Bronchial epithelial cell (primary cell): ENCODE data around the gene SH3GL1. TPM values are rescaled to one million over a fixed set of nuclear protein-coding genes. Genes with fewer than 3 reads are reported as not detected.

Source experiments
- DNase-seq: peaks from one replicate; pipeline ENCODE4 v3.0.0-alpha.2; 2010; ENCODE audit warnings: low read depth
- FAIRE-seq: peaks from 2 replicates; lab custom pipeline; 2011; peaks lifted over from hg19 to GRCh38; lab: Jason Lieb, UNC
- H3K27me3 ChIP-seq: 2 replicates; pipeline ENCODE4 v1.5.1; 2011; ENCODE audit warnings: low read length; ENCODE audit not compliant: control insufficient read depth, insufficient read depth
- H3K36me3 ChIP-seq: 2 replicates; pipeline ENCODE4 v1.5.1; 2011; ENCODE audit warnings: low read length; ENCODE audit not compliant: control insufficient read depth, insufficient read depth
- H3K4me3 ChIP-seq: 2 replicates; pipeline ENCODE4 v1.5.1; 2011; ENCODE audit warnings: mild to moderate bottlenecking, low read depth, low read length, control low read depth
- CTCF ChIP-seq: IDR thresholded peaks from 2 replicates; pipeline ENCODE4 v1.5.1; 2011; ENCODE audit warnings: mild to moderate bottlenecking, moderate library complexity, low read length, control low read depth, inconsistent platforms; ENCODE audit not compliant: insufficient read depth, severe bottlenecking
- total RNA-seq: library from RNA; depleted of rRNA; stranded (reverse); fragments of >200 nt; gene quantifications from 2 replicates; pipeline ENCODE4 v1.2.1, GENCODE V29; 2014

Gene SH3GL1
- total RNA-seq, 1 donor from 2014 or later: 23.4 TPM

GRCh38 chr19:4367336-4367723 is 33.0 kb downstream of the SH3GL1 start:
- no peaks in the 10 kb centered on the region for H3K27me3 ChIP-seq
- DNase-seq (no peak), FAIRE-seq (no peak)
- H3K36me3 ChIP-seq: peaks cover 45% of the 10 kb centered on the region
- no peak overlapping the region for H3K4me3 ChIP-seq
- TF ChIP-seq CTCF: no peak

DNA sequence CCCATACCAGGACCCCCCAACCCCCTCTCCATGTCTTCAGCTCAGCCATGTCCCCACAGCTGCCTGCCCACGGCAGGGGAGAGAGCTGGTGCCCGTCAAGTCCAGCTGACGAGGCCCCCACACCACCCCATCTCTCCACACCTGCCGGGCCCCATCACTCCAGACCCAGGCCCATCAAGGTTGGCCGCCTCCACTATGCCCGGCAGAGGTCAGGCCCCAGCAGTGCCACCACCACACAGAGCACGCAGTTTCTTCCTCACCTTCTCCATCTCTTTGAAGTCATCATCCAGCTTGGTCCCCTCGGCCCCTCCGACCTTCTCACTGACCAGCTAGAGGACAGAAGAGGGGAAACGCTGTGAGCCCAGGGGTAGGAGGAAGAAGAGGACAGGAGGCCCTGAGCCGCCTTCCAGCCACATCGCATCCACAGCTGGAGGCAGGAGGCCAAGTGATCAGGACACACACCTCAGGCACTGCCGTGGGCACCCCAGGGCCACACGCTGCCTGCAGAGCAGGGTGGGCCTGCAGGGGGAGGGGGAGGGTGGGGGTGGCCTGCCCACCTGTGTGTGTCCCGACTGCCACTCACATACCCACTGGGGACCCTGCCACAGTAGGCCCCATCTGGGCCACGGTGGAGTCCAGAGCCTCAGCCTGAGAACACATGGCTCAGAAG is 33.5 kb downstream of the SH3GL1 start:
- DNase-seq (no peak), FAIRE-seq (no peak)
- no peak for TF ChIP-seq CTCF
- H3K27me3 ChIP-seq: no peaks in the 10 kb centered on the region
- H3K36me3 ChIP-seq: peaks cover 50% of the 10 kb centered on the region
- H3K4me3 ChIP-seq: no peak overlapping the region

- H3K4me3 ChIP-seq: no peak overlapping the region
- H3K36me3 ChIP-seq: peaks cover 52% of the 10 kb centered on the region
- FAIRE-seq (no peak), DNase-seq (no peak)
- no peak for TF ChIP-seq CTCF
- no peaks in the 10 kb centered on the region for H3K27me3 ChIP-seq
These were observed 34.3 kb downstream of the SH3GL1 start for GRCh38 chr19:4365791-4366665.

DNA sequence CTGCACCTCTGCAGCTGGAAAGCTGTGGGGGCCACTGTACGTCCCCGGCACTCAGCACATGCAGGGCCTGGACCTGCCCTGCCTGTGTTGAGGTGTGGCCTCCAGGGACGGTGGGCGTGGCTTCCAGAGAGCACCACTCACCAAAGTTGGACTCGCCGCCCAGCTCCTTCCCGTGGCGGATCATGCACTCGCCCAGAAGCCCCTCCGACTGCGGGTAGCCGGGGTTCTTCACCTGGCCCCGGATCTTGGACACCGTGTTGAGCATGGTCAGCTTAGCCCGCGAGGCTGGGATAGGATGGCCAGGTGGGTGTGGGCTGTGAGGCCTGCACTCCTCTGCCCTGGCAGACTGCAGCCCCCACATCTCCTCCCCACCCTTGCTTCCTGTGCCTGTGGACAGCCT is 35.0 kb downstream of the SH3GL1 start:
- Histone ChIP-seq H3K4me3 (no peak overlapping the region), H3K27me3 (no peaks in the 10 kb centered on the region), H3K36me3 (peaks cover 53% of the 10 kb centered on the region)
- TF ChIP-seq CTCF: no peak
- FAIRE-seq (no peak), DNase-seq (no peak)

GRCh38 chr19:4363571-4364304 is 36.6 kb downstream of the SH3GL1 start:
- FAIRE-seq: no peak
- DNase-seq: no peak
- Histone ChIP-seq H3K4me3 (no peak overlapping the region), H3K36me3 (peaks cover 58% of the 10 kb centered on the region), H3K27me3 (no peaks in the 10 kb centered on the region)
- TF ChIP-seq CTCF: no peak
